T-helper 17 cell (primary cell): ENCODE results near the gene ICAM4. TPM values are rescaled to one million over a fixed set of nuclear protein-coding genes. Genes with fewer than 3 reads are reported as not detected.
"Not testable (repeated sequence)": the region's sequence is repeated elsewhere in the genome, so short reads cannot be mapped to it uniquely, and the experiment has no call there.

Experiments used
- ATAC-seq: fragments of 150-1000 bp; cut with Tn5 transposase; 2 replicates; pipeline ENCODE4 v1.10.0; 2021; ENCODE audit warnings: mild to moderate bottlenecking, moderate library complexity
- DNase-seq, 3 donors: peaks; one replicate each; pipeline versions ENCODE4 v3.0.0 to v3.0.0-alpha.2; 2020 to 2021
- H3K9me3 ChIP-seq: one replicate; pipeline ENCODE4 v1.7.0; 2013; ENCODE audit warnings: low read length, mild to moderate bottlenecking; ENCODE audit not compliant: control insufficient read depth, poor library complexity, severe bottlenecking
- H3K27ac Mint-ChIP-seq: one replicate; pipeline ENCODE4 v1.8.0; 2022; ENCODE audit warnings: mild to moderate bottlenecking, moderate library complexity, mixed read lengths
- H3K27me3 Mint-ChIP-seq: one replicate; pipeline ENCODE4 v1.8.0; 2022; ENCODE audit warnings: mixed read lengths
- H3K36me3 Mint-ChIP-seq: one replicate; pipeline ENCODE4 v1.8.0; 2022; ENCODE audit warnings: low read depth, mixed read lengths
- H3K4me1 Mint-ChIP-seq: one replicate; pipeline ENCODE4 v1.8.0; 2022; ENCODE audit warnings: mild to moderate bottlenecking, mixed read lengths
- H3K4me3 Mint-ChIP-seq: one replicate; pipeline ENCODE4 v1.8.0; 2022; ENCODE audit warnings: mild to moderate bottlenecking, moderate library complexity, mixed read lengths
- total RNA-seq, 4 donors: library from RNA in 2 of 4; stranded (reverse) in 2 of 4; gene quantifications; one replicate each; pipeline ENCODE4 v1.2.3 and lab custom pipeline; 2022 to 2026

ICAM4 gene
- total RNA-seq, 2 donors from 2014 or later, result 0.94 to 1.6 TPM

DNA sequence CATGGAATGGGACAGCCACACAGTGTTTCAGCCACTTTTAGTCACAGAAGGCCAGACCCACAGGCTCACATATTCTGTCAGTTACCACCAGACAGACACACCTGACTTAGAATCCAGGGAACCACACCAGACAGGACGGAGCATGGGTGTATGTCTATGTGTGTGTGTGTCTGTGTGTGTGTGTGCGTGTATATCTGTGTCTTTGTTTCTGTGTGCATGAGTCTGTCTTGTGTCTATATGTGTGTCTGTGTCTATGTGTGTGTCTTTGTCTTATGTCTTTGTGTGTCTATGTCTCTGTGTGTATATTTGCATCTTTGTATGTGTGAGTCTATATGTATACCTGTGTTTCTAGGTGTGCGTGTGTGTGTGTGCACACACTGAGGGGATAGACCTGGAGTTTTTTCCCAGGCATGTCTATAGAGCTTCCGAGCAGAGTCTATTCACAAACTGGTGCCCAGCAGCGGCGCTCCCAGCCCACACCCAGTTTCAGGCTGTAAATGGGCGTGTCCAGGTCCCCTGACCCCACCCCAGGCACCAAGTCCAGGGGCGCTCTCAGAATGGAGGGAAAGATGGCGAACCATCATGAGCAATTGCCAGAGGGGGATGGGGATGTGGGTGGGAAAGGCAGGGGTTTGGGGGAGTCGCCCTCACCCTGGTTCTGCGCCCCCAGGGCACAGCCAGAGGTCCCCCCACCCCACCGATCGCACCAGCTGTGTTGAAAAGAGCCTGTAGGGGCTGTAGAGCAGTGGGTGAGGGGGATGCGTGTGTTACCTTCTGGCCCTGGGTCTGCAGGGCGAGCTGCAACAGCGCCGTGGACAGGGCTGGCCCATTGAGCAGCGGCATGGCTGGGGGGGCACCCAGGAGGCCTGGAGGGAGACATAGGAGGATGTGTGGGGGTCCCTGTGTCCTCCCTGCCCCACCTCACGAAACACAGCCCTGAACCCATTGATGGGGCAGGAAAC lies 35.4 kb downstream of the ICAM4 start:
- DNase-seq, result no peak
- Mint-ChIP-seq H3K36me3 (peaks cover 6% of the 10 kb centered on the region), H3K4me1 (peaks cover 8% of the 10 kb centered on the region), H3K27me3 (no peaks in the 10 kb centered on the region), H3K4me3 (no peak overlapping the region), H3K27ac (no peak overlapping the region)
- ATAC-seq, result peak; percentile 19
- no peaks in the 10 kb centered on the region for H3K9me3 ChIP-seq

DNA sequence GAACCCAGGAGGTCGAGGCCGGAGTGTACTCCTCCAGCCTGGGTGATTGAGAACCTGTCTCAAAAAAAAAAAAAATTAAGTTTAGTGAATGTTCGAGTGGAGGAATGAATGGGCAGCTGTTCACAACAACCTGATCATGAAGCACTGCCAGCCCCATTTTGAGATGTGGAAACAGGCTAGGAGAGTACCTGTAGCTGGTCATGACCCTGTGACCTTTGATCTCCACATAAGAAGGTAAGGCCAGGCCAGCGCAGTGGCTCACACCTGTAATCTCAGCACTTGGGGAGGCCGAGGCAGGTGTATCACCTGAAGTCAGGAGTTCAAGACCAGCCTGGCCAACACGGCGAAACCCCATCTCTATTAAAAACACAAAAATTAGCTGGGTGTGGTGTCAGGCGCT lies 39.0 kb downstream of the ICAM4 start:
- Mint-ChIP-seq H3K4me1 (peaks cover 5% of the 10 kb centered on the region), H3K4me3 (no peak overlapping the region), H3K27me3 (no peaks in the 10 kb centered on the region), H3K27ac (no peak overlapping the region), H3K36me3 (peaks cover 4% of the 10 kb centered on the region)
- DNase-seq, result no peak
- no peaks in the 10 kb centered on the region for H3K9me3 ChIP-seq
- no peak for ATAC-seq

DNA sequence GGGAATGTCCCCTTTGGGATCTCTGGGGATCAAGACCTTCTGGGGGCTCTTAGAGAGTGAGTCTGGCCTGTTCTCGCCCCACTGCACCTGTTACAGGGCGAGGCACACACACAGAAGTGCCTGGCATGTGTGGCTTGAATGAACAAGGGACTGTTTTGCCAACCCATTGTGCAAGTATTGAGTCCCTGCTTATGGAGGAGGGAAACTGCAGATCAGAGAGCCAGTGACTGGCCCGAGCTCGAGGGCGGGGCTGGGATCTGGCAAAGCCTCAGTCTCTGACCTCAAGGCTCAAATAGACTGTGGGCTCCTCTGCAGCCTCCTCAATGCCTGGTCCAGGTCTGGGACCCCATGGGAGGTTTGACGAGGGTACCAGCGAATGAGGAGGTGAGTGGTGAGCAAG lies 41.0 kb downstream of the ICAM4 start:
- no peak for ATAC-seq
- no peak for DNase-seq
- H3K9me3 ChIP-seq, result no peaks in the 10 kb centered on the region
- H3K4me1 Mint-ChIP-seq, result peaks cover 10% of the 10 kb centered on the region
- H3K27me3 Mint-ChIP-seq, result no peaks in the 10 kb centered on the region
- H3K4me3 Mint-ChIP-seq, result no peak overlapping the region
- H3K36me3 Mint-ChIP-seq, result no peaks in the 10 kb centered on the region
- H3K27ac Mint-ChIP-seq, result no peak overlapping the region

- H3K9me3 ChIP-seq, result no peaks in the 10 kb centered on the region
- no peaks in the 10 kb centered on the region for H3K27me3 Mint-ChIP-seq
- peak overlapping the region; percentile 4 for H3K27ac Mint-ChIP-seq
- no peak for DNase-seq
- no peak overlapping the region for H3K4me3 Mint-ChIP-seq
- no peaks in the 10 kb centered on the region for H3K36me3 Mint-ChIP-seq
- H3K4me1 Mint-ChIP-seq, result peaks cover 17% of the 10 kb centered on the region
- no peak for ATAC-seq
Observed at GRCh38 chr19:10328558-10329429, 42.0 kb downstream of the ICAM4 start.

DNA sequence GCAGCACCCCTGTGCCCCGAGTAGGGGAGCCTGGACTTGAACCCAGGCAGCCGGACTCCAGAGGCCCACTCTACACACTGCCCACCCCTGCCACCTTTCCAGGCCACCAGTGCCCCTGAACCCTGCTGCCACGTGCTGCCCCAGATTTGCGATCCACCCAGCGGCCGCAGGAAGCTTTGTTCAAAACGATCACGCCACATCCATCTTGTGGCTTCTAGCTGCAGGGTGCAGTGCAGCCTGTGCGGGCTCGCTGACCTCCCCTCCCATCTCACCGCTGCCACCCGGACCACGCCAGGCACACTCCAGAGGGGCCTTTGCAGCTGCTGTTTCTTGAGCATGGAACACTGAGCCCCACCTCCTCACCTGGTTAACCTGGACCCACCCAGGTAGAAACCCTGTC lies 42.8 kb downstream of the ICAM4 start:
- DNase-seq (no peak), ATAC-seq (no peak)
- no peak overlapping the region for H3K4me3 Mint-ChIP-seq
- H3K27me3 Mint-ChIP-seq, result no peaks in the 10 kb centered on the region
- H3K4me1 Mint-ChIP-seq, result peaks cover 17% of the 10 kb centered on the region
- no peaks in the 10 kb centered on the region for H3K9me3 ChIP-seq
- H3K27ac Mint-ChIP-seq, result no peak overlapping the region
- H3K36me3 Mint-ChIP-seq, result no peaks in the 10 kb centered on the region

GRCh38 chr19:10332158-10332964 lies 45.6 kb downstream of the ICAM4 start:
- no peaks in the 10 kb centered on the region for H3K9me3 ChIP-seq
- DNase-seq (no peak), ATAC-seq (no peak)
- Mint-ChIP-seq H3K4me3 (peak overlapping the region; percentile 92), H3K4me1 (peaks cover 18% of the 10 kb centered on the region), H3K27me3 (no peaks in the 10 kb centered on the region), H3K36me3 (no peaks in the 10 kb centered on the region), H3K27ac (peak overlapping the region; percentile 81)

- H3K36me3 Mint-ChIP-seq, result no peaks in the 10 kb centered on the region
- peak within 1 kb of the TSS; percentile 92 for H3K4me3 Mint-ChIP-seq
- peaks cover 18% of the 10 kb centered on the region for H3K4me1 Mint-ChIP-seq
- ATAC-seq (peak; percentile 96), DNase-seq (peak; percentile 92 to 98 (median 97))
- no peaks in the 10 kb centered on the region for H3K27me3 Mint-ChIP-seq
- no peaks in the 10 kb centered on the region for H3K9me3 ChIP-seq
- peak within 1 kb of the TSS; percentile 81 for H3K27ac Mint-ChIP-seq
Observed at GRCh38 chr19:10332965-10333757, 46.4 kb downstream of the ICAM4 start, which contains the start of gene RAVER1. RAVER1 (minus strand) TSS chr19:10333529; CDS start chr19:10333507, 22 bp downstream.

DNA sequence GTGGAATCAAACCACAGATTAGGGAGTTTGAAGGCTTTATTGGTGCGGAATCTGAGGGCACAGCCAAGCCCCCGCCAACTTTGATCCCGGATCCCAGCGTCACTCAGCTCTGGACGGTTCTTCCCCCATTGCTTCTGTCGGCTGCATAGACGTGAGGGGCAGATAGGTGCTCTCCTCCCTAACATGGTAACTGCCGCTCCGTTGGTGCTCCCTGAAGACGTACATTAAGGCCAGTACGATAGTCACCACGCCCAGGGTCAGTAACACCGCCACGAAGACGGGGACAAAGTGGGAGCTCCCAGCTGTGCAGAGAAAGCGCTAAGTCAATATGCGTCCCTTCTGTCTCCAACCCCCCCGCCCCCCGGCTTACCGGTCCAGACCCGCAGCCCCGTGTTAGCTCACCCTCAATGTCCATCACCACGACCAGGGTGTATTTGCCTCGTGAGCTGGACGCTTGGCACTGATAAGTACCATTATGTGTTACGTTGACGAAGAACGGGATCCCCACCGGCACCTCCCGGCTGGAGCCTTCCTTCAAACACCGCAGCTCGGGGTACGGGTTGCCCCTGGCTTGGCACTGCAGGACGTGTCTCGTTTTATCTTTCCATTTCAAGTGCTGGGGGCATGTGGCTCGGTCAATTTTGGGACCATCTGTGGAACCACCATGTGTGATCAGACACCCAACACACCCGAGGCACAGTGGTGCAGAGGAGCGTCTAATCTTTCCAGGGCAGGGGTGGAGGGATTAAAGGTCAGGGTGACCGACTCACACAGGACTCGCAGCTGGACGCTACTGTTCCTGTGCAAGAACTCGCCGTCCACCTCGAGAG lies 47.2 kb downstream of the ICAM4 start:
- H3K9me3 ChIP-seq, result no peaks in the 10 kb centered on the region
- H3K27ac Mint-ChIP-seq, result peak overlapping the region; percentile 81
- no peak for DNase-seq
- peaks cover 26% of the 10 kb centered on the region for H3K4me1 Mint-ChIP-seq
- peak; percentile 1 for ATAC-seq
- H3K27me3 Mint-ChIP-seq, result no peaks in the 10 kb centered on the region
- peak overlapping the region; percentile 92 for H3K4me3 Mint-ChIP-seq
- no peaks in the 10 kb centered on the region for H3K36me3 Mint-ChIP-seq

DNA sequence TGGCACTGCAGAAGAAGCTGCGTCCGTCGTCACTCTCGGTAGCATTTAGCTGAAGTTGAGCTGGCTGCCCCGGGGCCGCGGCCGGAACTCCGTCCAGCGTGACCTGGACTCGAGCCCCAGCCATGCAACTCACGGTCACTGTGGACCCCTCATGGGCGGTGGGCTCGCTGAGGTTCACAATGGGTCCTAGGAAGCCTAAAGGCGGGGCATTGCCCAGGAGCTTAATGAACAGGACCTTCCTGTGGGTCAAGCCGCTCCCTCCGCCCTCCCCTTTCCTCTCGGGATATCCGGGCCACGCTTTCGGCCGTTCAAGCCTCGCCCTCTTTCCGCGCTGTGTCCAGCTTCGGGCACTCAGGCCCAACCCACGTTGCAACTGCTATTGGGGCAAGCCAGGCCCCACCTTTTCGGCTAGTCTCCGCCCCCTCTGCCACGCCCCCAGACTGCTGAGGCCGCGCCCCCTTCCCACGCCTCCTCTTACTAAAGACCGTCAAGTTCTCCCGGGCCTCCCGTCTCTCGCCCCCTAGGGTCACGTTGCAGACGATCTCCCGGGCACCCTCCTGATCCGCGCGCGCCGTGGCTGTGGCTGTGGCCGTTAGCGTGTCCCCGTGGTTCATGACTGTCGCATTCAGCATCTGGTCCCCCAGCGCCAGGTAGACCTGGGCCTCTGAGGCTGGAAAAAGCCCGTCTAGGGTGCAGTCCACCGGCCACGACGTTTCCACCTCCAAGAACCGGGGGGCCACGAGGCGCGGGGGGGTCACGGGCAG lies 48.0 kb downstream of the ICAM4 start:
- no peaks in the 10 kb centered on the region for H3K36me3 Mint-ChIP-seq
- no peaks in the 10 kb centered on the region for H3K9me3 ChIP-seq
- ATAC-seq (no peak), DNase-seq (no peak)
- no peak overlapping the region for H3K4me3 Mint-ChIP-seq
- no peaks in the 10 kb centered on the region for H3K27me3 Mint-ChIP-seq
- peak overlapping the region; percentile 19 for H3K27ac Mint-ChIP-seq
- peaks cover 34% of the 10 kb centered on the region for H3K4me1 Mint-ChIP-seq

- H3K27ac Mint-ChIP-seq, result peak overlapping the region; percentile 8
- ATAC-seq (no peak), DNase-seq (no peak)
- H3K27me3 Mint-ChIP-seq, result no peaks in the 10 kb centered on the region
- H3K9me3 ChIP-seq, result no peaks in the 10 kb centered on the region
- H3K4me3 Mint-ChIP-seq, result peak overlapping the region; percentile 57
- H3K36me3 Mint-ChIP-seq, result no peaks in the 10 kb centered on the region
- H3K4me1 Mint-ChIP-seq, result peaks cover 36% of the 10 kb centered on the region
Observed at GRCh38 chr19:10335352-10335985, 48.7 kb downstream of the ICAM4 start.

GRCh38 chr19:10336725-10337124 lies 50.0 kb downstream of the ICAM4 start:
- H3K27me3 Mint-ChIP-seq, H3K4me3 Mint-ChIP-seq, H3K9me3 ChIP-seq, ATAC-seq, H3K36me3 Mint-ChIP-seq, H3K27ac Mint-ChIP-seq, DNase-seq: not testable (repeated sequence)
- peaks cover 36% of the 10 kb centered on the region for H3K4me1 Mint-ChIP-seq
